ENCODE measurements around the gene DTD1.

DNA sequence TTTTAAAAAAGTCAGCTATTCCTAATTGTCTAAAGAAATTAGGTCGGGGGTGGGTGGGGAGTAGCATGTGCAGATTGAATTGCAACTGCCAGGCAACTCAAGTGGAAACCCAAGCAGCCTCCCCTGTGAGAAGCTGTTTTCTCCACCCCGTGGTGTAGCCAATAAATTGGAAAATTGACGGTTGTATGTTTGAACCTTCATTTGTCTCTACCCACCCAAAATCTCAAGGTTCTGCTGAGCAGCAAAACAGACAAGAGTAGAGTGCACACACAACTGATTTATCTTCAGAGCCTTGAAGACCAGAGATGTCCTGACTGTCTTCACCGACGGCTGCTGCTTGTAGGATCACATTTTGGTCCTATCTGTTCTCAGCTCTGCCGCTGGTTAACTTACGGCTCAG, 88.5 kb downstream of the DTD1 start:
- TF ChIP-seq CTCF (conservative IDR thresholded peaks at IDR 0.05; ENCODE audit: low read length) = no peak
- TF ChIP-seq EZH2phosphoT487 (IDR thresholded peaks at IDR 0.05; ENCODE audit: borderline replicate concordance, low read depth, low read length) = no peak
